Neural cell (in vitro differentiated cells): Measurements from ENCODE around the gene RAB3C. TPM values are rescaled to one million over a fixed set of nuclear protein-coding genes. Genes with fewer than 3 reads are reported as not detected.

Experiments used
- H2AFZ ChIP-seq: fragments of 200-600, 300-800 bp; sonication (generic), shearing (Covaris generic); 2 replicates; pipeline ENCODE4 v1.6.0; 2014; ENCODE audit warnings: low read depth, mild to moderate bottlenecking, antibody characterized with exemption, low read length, moderate library complexity
- H3F3A ChIP-seq: fragments of 200-600 bp; shearing (Covaris generic); 2 replicates; pipeline ENCODE4 v1.6.1; 2016; ENCODE audit warnings: mild to moderate bottlenecking, moderate library complexity, mixed read lengths, antibody characterized with exemption, low read length; ENCODE audit not compliant: insufficient read depth, poor library complexity, severe bottlenecking
- H3K27ac ChIP-seq: fragments of 200-600, 300-800 bp; sonication (generic), shearing (Covaris generic); 2 replicates; pipeline ENCODE4 v1.5.1; 2014; ENCODE audit warnings: mild to moderate bottlenecking, low read length, moderate library complexity
- H3K27me3 ChIP-seq: fragments of 300-800, 200-600 bp; sonication (generic), shearing (Covaris generic); 2 replicates; pipeline ENCODE4 v1.6.0; 2014; ENCODE audit warnings: mild to moderate bottlenecking, low read depth, low read length, moderate library complexity; ENCODE audit not compliant: insufficient read depth
- H3K36me3 ChIP-seq: fragments of 300-800, 200-600 bp; sonication (generic), shearing (Covaris generic); 2 replicates; pipeline ENCODE4 v1.5.1; 2014; ENCODE audit warnings: mild to moderate bottlenecking, antibody characterized with exemption, low read length, moderate library complexity; ENCODE audit not compliant: insufficient read depth
- H3K4me2 ChIP-seq: fragments of 300-800, 200-600 bp; sonication (generic), shearing (Covaris generic); 2 replicates; pipeline ENCODE4 v1.6.0; 2014; ENCODE audit warnings: mild to moderate bottlenecking, low read length
- H3K4me3 ChIP-seq: fragments of 300-800, 200-600 bp; sonication (generic), shearing (Covaris generic); 2 replicates; pipeline ENCODE4 v1.5.1; 2014; ENCODE audit warnings: mild to moderate bottlenecking, low read length, moderate library complexity
- H3K79me2 ChIP-seq: fragments of 200-600 bp; shearing (Covaris generic); replicated peaks from 2 replicates; pipeline ENCODE4 v1.6.0; 2014; ENCODE audit warnings: mild to moderate bottlenecking, low read length, moderate library complexity; ENCODE audit not compliant: insufficient read depth
- H3K9ac ChIP-seq: fragments of 300-800, 200-600 bp; sonication (generic), shearing (Covaris generic); 2 replicates; pipeline ENCODE4 v1.6.1; 2016; ENCODE audit warnings: mild to moderate bottlenecking, low read length, mixed read lengths
- H3K9me2 ChIP-seq: fragments of 200-600 bp; shearing (Covaris generic); 2 replicates; pipeline ENCODE4 v1.6.1; 2016; ENCODE audit warnings: mild to moderate bottlenecking, low read length, mixed read lengths; ENCODE audit not compliant: insufficient read depth
- H3K9me3 ChIP-seq: fragments of 200-600, 300-800 bp; sonication (generic), shearing (Covaris generic); 2 replicates; pipeline ENCODE4 v1.6.1; 2016; ENCODE audit warnings: mild to moderate bottlenecking, mixed run types, low read length, moderate library complexity, mixed read lengths
- H4K20me1 ChIP-seq: fragments of 200-600 bp; shearing (Covaris generic); 2 replicates; pipeline ENCODE4 v1.6.1; 2016; ENCODE audit warnings: mild to moderate bottlenecking, mixed run types; ENCODE audit not compliant: insufficient read depth
- CTCF ChIP-seq: fragments of 450-650 bp; IDR thresholded peaks from 2 replicates; pipeline ENCODE4 v1.5.1; 2014; ENCODE audit warnings: antibody characterized with exemption, mild to moderate bottlenecking, moderate library complexity; ENCODE audit not compliant: poor library complexity, severe bottlenecking
- EP300 ChIP-seq: fragments of 450-650 bp; conservative IDR thresholded peaks from 2 replicates; pipeline ENCODE4 v1.6.1; 2014; ENCODE audit warnings: antibody characterized with exemption, mild to moderate bottlenecking, moderate library complexity; ENCODE audit not compliant: poor library complexity, severe bottlenecking
- EZH2 ChIP-seq: fragments of 200-600, 300-800 bp; shearing (Covaris generic), sonication (generic); IDR thresholded peaks from 2 replicates; pipeline ENCODE4 v1.6.1; 2014; ENCODE audit warnings: antibody characterized with exemption, low read length, borderline replicate concordance, mild to moderate bottlenecking; ENCODE audit not compliant: insufficient read depth, poor library complexity, severe bottlenecking
- MXI1 ChIP-seq: fragments of 450-650 bp; conservative IDR thresholded peaks from 2 replicates; pipeline ENCODE4 v1.6.1; 2014; ENCODE audit warnings: antibody characterized with exemption, mild to moderate bottlenecking; ENCODE audit not compliant: poor library complexity, severe bottlenecking
- POLR2AphosphoS5 ChIP-seq: IDR thresholded peaks from 2 replicates; pipeline ENCODE4 v1.6.1; 2012
- RAD21 ChIP-seq: fragments of 450-650 bp; conservative IDR thresholded peaks from 2 replicates; pipeline ENCODE4 v1.6.1; 2014; ENCODE audit warnings: antibody characterized with exemption, mild to moderate bottlenecking, moderate library complexity
- SMC3 ChIP-seq: fragments of 450-650 bp; conservative IDR thresholded peaks from 2 replicates; pipeline ENCODE4 v1.6.1; 2014; ENCODE audit warnings: antibody characterized with exemption, mild to moderate bottlenecking, moderate library complexity; ENCODE audit not compliant: poor library complexity
- TAF1 ChIP-seq: IDR thresholded peaks from 2 replicates; pipeline ENCODE4 v1.6.1; 2012; ENCODE audit warnings: low read depth
- polyA plus RNA-seq: library from polyadenylated mRNA; depleted of rRNA; stranded (reverse); fragments of >200 nt; gene quantifications from 2 replicates; pipeline ENCODE4 v1.2.3, GENCODE V29; 2014
- TF ChIP-seq, protein P1 (sequence below): IDR thresholded peaks from 2 replicates; pipeline ENCODE4 v1.6.1; 2012; ENCODE audit warnings: borderline replicate concordance

Gene RAB3C
- polyA plus RNA-seq, 1 donor from 2014 or later: 94.3 TPM

DNA sequence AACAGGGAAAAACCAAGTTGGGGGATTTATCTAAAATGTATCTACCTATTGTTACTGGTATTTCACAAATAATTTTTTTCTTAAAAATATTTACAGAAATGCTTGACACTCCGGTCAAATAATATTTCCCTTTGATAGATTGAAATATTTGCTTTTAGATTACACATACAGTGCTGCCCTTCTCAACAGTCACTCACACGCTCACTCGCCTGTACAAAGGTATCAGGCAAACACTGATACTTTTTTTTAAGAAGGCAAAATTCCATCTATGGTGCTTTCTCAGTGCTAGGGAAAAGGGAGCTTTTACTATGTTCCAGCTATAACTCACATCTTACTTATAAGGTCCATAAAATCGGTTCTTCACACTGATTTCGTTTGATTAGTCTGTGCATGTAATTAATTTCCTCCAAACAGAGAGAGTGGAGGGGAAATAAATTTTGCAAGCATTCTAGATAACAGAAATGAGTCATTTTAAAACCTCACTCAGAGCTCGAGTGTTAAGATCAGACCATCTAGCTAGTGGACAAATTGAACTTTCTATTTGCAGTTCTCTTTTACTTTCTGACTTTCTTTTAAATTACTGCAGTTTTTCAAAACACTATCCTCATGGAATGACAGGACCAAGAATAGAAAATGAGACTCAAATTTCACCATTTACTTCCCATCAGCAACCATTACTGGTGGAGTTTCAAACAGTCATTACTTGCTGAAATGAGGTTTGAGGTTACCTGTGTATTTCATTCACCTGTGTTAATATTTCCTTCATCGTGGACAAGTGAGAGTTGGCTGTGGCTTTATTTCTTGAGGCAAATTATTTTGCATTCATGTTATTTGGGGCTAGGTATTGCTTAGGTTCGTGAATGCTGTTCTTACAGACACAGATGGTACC lies 273.2 kb downstream of the RAB3C start:
- Histone ChIP-seq H4K20me1 (no peaks in the 10 kb centered on the region), H3K9ac (no peak overlapping the region), H3K9me2 (no peaks in the 10 kb centered on the region), H3K36me3 (no peaks in the 10 kb centered on the region), H3K27ac (no peak overlapping the region), H3F3A (no peaks in the 10 kb centered on the region), H3K4me2 (no peak overlapping the region), H3K9me3 (no peaks in the 10 kb centered on the region), H3K4me3 (no peak overlapping the region), H3K79me2 (no peaks in the 10 kb centered on the region), H2AFZ (no peak overlapping the region), H3K27me3 (no peaks in the 10 kb centered on the region)
- TF ChIP-seq CTCF (no peak), EP300 (no peak), MXI1 (no peak), EZH2 (no peak), RAD21 (no peak), SMC3 (no peak), POLR2AphosphoS5 (no peak), TAF1 (no peak)
- TF ChIP-seq, protein P1, sequence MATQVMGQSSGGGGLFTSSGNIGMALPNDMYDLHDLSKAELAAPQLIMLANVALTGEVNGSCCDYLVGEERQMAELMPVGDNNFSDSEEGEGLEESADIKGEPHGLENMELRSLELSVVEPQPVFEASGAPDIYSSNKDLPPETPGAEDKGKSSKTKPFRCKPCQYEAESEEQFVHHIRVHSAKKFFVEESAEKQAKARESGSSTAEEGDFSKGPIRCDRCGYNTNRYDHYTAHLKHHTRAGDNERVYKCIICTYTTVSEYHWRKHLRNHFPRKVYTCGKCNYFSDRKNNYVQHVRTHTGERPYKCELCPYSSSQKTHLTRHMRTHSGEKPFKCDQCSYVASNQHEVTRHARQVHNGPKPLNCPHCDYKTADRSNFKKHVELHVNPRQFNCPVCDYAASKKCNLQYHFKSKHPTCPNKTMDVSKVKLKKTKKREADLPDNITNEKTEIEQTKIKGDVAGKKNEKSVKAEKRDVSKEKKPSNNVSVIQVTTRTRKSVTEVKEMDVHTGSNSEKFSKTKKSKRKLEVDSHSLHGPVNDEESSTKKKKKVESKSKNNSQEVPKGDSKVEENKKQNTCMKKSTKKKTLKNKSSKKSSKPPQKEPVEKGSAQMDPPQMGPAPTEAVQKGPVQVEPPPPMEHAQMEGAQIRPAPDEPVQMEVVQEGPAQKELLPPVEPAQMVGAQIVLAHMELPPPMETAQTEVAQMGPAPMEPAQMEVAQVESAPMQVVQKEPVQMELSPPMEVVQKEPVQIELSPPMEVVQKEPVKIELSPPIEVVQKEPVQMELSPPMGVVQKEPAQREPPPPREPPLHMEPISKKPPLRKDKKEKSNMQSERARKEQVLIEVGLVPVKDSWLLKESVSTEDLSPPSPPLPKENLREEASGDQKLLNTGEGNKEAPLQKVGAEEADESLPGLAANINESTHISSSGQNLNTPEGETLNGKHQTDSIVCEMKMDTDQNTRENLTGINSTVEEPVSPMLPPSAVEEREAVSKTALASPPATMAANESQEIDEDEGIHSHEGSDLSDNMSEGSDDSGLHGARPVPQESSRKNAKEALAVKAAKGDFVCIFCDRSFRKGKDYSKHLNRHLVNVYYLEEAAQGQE: no peak

DNA sequence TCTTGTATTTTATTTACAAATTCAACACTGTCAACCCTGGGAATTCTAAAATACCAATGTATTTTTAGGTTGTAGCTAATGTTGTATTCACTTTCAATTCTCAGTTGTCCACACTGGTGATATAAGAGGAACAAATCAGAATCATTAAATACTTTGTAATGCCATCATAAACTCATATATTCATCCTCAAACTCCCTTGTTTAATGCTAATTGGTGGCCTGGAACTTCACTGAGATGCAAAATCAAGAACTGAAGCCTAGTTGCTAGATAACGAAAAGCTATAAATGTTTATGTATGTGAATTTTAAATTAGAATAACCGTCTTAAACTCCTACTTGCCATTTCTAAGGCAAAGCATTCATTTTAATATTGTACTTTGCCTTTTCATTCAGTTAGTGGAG lies 274.7 kb downstream of the RAB3C start:
- Histone ChIP-seq H2AFZ (no peak overlapping the region), H3K27ac (no peak overlapping the region), H3K27me3 (no peaks in the 10 kb centered on the region), H3K79me2 (no peaks in the 10 kb centered on the region), H4K20me1 (no peaks in the 10 kb centered on the region), H3K9me2 (no peaks in the 10 kb centered on the region), H3K9me3 (no peaks in the 10 kb centered on the region), H3K9ac (no peak overlapping the region), H3K4me3 (no peak overlapping the region), H3K36me3 (no peaks in the 10 kb centered on the region), H3F3A (no peaks in the 10 kb centered on the region), H3K4me2 (no peak overlapping the region)
- TF ChIP-seq, protein P1: no peak
- no peak for TF ChIP-seq RAD21
